Keratinocyte (primary cell): ENCODE measurements around the gene CDS2. TPM values are rescaled to one million over a fixed set of nuclear protein-coding genes. Genes with fewer than 3 reads are reported as not detected.

Experiments
- DNase-seq: peaks from one replicate; pipeline ENCODE4 v3.0.0-alpha.2; 2011; ENCODE audit warnings: low read depth, missing footprints, low spot score
- FAIRE-seq: peaks from 2 replicates; lab custom pipeline; 2011; peaks lifted over from hg19 to GRCh38; lab: Jason Lieb, UNC
- H2AFZ ChIP-seq: 2 replicates; pipeline ENCODE4 v1.6.0; 2012; ENCODE audit warnings: low read length, control low read depth, inconsistent platforms; ENCODE audit not compliant: control insufficient read depth
- H3K27ac ChIP-seq: 2 replicates; pipeline ENCODE4 v1.5.1; 2011; ENCODE audit warnings: low read length; ENCODE audit not compliant: control insufficient read depth, insufficient read depth
- H3K27me3 ChIP-seq: 3 replicates; pipeline ENCODE4 v1.6.0; 2011; ENCODE audit warnings: low read length; ENCODE audit not compliant: control insufficient read depth, insufficient read depth; ENCODE audit errors: extremely low read depth
- H3K36me3 ChIP-seq, 2 experiments: 2 replicates in 1 of 2; 3 replicates in 1 of 2; pipeline ENCODE4 v1.5.1; 2011; ENCODE audit warnings: low read length in 2 of 2, mild to moderate bottlenecking in 1 of 2; ENCODE audit not compliant: control insufficient read depth in 2 of 2, insufficient read depth in 2 of 2; ENCODE audit errors: extremely low read depth in 1 of 2
- H3K4me1 ChIP-seq: 3 replicates; pipeline ENCODE4 v1.5.1; 2011; ENCODE audit warnings: low read length; ENCODE audit not compliant: control insufficient read depth, insufficient read depth; ENCODE audit errors: extremely low read depth
- H3K4me2 ChIP-seq: 3 replicates; pipeline ENCODE4 v1.6.0; 2011; ENCODE audit warnings: low read depth, low read length; ENCODE audit not compliant: control insufficient read depth, insufficient read depth; ENCODE audit errors: extremely low read depth
- H3K4me3 ChIP-seq, 3 experiments: fragments of 200-600 bp in 1 of 3; sonication (generic) in 1 of 3; 2 replicates in 2 of 3; 3 replicates in 1 of 3; pipeline ENCODE4 v1.5.1; 2011 to 2016; ENCODE audit warnings: low read length in 3 of 3, mild to moderate bottlenecking in 3 of 3, control low read depth in 2 of 3, inconsistent platforms in 1 of 3, low read depth in 1 of 3, mixed read lengths in 1 of 3, mixed run types in 1 of 3, moderate library complexity in 1 of 3; ENCODE audit not compliant: control insufficient read depth in 2 of 3, insufficient read depth in 2 of 3; ENCODE audit errors: extremely low read depth in 1 of 3
- H3K79me2 ChIP-seq: 2 replicates; pipeline ENCODE4 v1.6.0; 2012; ENCODE audit warnings: low read length; ENCODE audit not compliant: control insufficient read depth, insufficient read depth
- H3K9ac ChIP-seq: 3 replicates; pipeline ENCODE4 v1.6.0; 2011; ENCODE audit warnings: low read length; ENCODE audit not compliant: control insufficient read depth, insufficient read depth; ENCODE audit errors: extremely low read depth
- H3K9me1 ChIP-seq: 3 replicates; pipeline ENCODE4 v1.6.0; 2011; ENCODE audit warnings: low read length; ENCODE audit not compliant: control insufficient read depth, insufficient read depth; ENCODE audit errors: extremely low read depth
- H3K9me3 ChIP-seq: 2 replicates; pipeline ENCODE4 v1.5.1; 2012; ENCODE audit warnings: low read depth, low read length; ENCODE audit not compliant: control insufficient read depth
- H4K20me1 ChIP-seq: 3 replicates; pipeline ENCODE4 v1.6.0; 2011; ENCODE audit warnings: low read length; ENCODE audit not compliant: control insufficient read depth, insufficient read depth; ENCODE audit errors: extremely low read depth
- EZH2 ChIP-seq: IDR thresholded peaks from one replicate; pipeline ENCODE4 v1.6.1; 2012; ENCODE audit warnings: inconsistent platforms, mild to moderate bottlenecking, low read length, moderate library complexity
- dilution Hi-C: fragments of 300-500 bp; cut with MboI; formaldehyde crosslinking; loops from one replicate; pipeline ENCODE4 v1.7.0; 2020; ENCODE audit warnings: low sequenced_read_pairs; ENCODE audit not compliant: extremely low pct_ligation_motif_present
- polyA plus RNA-seq, 5 experiments: library from polyadenylated mRNA; depleted of rRNA in 3 of 5; stranded (reverse) in 3 of 5; stranded (forward) in 1 of 5; unstranded in 1 of 5; fragments of >200 nt; gene quantifications; 1 replicate in 1 of 5; 2 replicates in 3 of 5; 3 replicates in 1 of 5; pipeline versions ENCODE4 v1.2.1 to v1.2.3, GENCODE V29; 2011 to 2012; ENCODE audit warnings: missing spikeins in 2 of 5, low read depth in 1 of 5, low replicate concordance in 1 of 5
- TF ChIP-seq, protein P1 (sequence below), 3 experiments: IDR thresholded peaks in 1 of 3; conservative IDR thresholded peaks in 1 of 3; optimal IDR thresholded peaks in 1 of 3; 2 replicates in 2 of 3; 3 replicates in 1 of 3; pipeline versions ENCODE3 to v1.5.1; 2011; ENCODE audit warnings: low read length in 3 of 3, mild to moderate bottlenecking in 3 of 3, moderate library complexity in 2 of 3, control low read depth in 1 of 3, inconsistent platforms in 1 of 3; ENCODE audit not compliant: insufficient read depth in 2 of 3; ENCODE audit errors: extremely low read depth in 1 of 3

The CDS2 gene
- polyA plus RNA-seq, 1 donor (not counting 4 experiments of a cell fraction or from before 2014, with no cell fraction given): 67.1 TPM

DNA sequence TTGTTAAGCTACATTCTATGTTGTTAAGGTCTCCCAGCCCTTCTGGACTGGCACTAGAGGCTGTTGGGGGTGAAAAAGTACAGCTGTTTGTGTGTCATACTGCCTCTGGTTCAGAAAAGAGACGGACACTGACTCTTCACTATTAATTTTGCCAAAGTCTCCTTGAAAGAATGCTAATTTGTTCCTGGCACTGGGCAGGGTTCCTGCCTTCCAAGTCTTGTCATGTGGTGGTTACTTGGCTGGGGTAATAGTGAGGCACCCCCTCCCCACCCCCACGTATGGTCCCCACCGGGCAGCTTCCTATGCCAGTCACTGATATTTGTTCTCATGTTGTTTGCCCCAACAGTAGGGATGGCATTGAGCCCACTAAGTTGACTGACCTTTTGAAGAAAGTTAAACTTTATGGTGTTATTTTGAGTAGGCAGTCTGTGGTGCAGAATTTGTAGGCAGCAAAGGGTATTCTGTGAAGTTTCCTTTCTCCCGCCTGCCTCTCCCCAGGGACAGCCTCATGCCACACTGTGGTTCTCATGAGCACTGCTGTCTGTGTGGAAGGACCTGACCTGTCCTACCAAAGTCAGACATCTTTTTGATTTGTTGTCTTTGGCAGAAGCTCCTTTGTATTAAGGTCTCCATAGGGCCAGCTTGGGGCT is 8.7 kb downstream of the CDS2 start:
- Histone ChIP-seq H3K4me2 (no peak overlapping the region), H2AFZ (no peak overlapping the region), H3K27ac (no peak overlapping the region), H3K4me3 (no peak overlapping the region), H3K4me1 (peaks cover 14% of the 10 kb centered on the region), H3K79me2 (peaks cover 68% of the 10 kb centered on the region), H3K27me3 (no peaks in the 10 kb centered on the region), H3K9me3 (no peaks in the 10 kb centered on the region), H3K9me1 (no peaks in the 10 kb centered on the region), H3K9ac (peak overlapping the region; percentile 28), H3K36me3 (peaks cover 0 to 2% of the 10 kb centered on the region in 2 experiments), H4K20me1 (peaks cover 5% of the 10 kb centered on the region)
- DNase-seq (no peak), FAIRE-seq (no peak)
- TF ChIP-seq, protein P1, sequence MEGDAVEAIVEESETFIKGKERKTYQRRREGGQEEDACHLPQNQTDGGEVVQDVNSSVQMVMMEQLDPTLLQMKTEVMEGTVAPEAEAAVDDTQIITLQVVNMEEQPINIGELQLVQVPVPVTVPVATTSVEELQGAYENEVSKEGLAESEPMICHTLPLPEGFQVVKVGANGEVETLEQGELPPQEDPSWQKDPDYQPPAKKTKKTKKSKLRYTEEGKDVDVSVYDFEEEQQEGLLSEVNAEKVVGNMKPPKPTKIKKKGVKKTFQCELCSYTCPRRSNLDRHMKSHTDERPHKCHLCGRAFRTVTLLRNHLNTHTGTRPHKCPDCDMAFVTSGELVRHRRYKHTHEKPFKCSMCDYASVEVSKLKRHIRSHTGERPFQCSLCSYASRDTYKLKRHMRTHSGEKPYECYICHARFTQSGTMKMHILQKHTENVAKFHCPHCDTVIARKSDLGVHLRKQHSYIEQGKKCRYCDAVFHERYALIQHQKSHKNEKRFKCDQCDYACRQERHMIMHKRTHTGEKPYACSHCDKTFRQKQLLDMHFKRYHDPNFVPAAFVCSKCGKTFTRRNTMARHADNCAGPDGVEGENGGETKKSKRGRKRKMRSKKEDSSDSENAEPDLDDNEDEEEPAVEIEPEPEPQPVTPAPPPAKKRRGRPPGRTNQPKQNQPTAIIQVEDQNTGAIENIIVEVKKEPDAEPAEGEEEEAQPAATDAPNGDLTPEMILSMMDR (optimal IDR thresholded peaks at IDR 0.05 in 1 of 3, IDR thresholded peaks at IDR 0.05 in 1 of 3, conservative IDR thresholded peaks at IDR 0.05 in 1 of 3; ENCODE audit: extremely low read depth in 1 of 3, insufficient read depth in 2 of 3, low read length in 3 of 3): no peak
- no peak for TF ChIP-seq EZH2
- dilution Hi-C loops: no loop called here

DNA sequence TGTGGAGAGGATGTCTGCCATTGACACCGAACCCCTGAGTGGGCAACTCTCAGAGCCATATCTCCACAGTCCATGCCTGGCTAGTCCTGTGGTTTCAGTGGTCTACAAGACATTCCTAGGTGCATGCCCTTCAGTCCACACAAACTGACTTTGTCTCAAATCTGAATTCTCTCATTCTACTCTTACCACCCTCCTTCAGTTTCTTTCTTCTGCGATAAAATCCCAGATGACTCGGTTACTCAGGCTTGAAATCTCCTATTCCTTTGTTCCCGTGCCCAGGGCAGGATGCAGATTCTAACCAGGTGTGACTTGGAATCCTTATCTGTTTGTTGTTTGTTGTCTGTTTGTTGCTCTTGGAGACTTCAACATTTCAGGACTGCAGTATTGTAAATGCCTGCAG is 9.3 kb downstream of the CDS2 start:
- Histone ChIP-seq H3K9me3 (no peaks in the 10 kb centered on the region), H3K9me1 (no peaks in the 10 kb centered on the region), H3K4me3 (no peak overlapping the region), H3K79me2 (peaks cover 66% of the 10 kb centered on the region), H3K27ac (peak overlapping the region; percentile 20), H3K4me1 (peaks cover 14% of the 10 kb centered on the region), H3K27me3 (no peaks in the 10 kb centered on the region), H3K4me2 (peak overlapping the region; percentile 32), H3K9ac (peak overlapping the region; percentile 28), H4K20me1 (peaks cover 5% of the 10 kb centered on the region), H2AFZ (peak overlapping the region; percentile 15), H3K36me3 (peaks cover 0 to 2% of the 10 kb centered on the region in 2 experiments)
- DNase-seq (no peak), FAIRE-seq (no peak)
- dilution Hi-C loops: no loop called here
- TF ChIP-seq, protein P1 (optimal IDR thresholded peaks at IDR 0.05 in 1 of 3, IDR thresholded peaks at IDR 0.05 in 1 of 3, conservative IDR thresholded peaks at IDR 0.05 in 1 of 3; ENCODE audit: extremely low read depth in 1 of 3, insufficient read depth in 2 of 3, low read length in 3 of 3): no peak
- no peak for TF ChIP-seq EZH2
